RWPE2 (cell line): ENCODE data around the gene IPPK.

Experiments
- ATAC-seq: fragments of 200-7000 bp; cut with Tn5 transposase; 3 replicates; pipeline ENCODE4 v1.9.1; 2021; ENCODE audit warnings: low read depth
- DNase-seq: peaks from one replicate; pipeline ENCODE4 v3.0.0-alpha.2; 2020; ENCODE audit warnings: low spot score
- H3K27ac ChIP-seq: fragments of 450-650 bp; 2 replicates; pipeline ENCODE4 v1.5.1; 2017; ENCODE audit warnings: mild to moderate bottlenecking; ENCODE audit not compliant: poor library complexity, severe bottlenecking
- H3K27me3 ChIP-seq: fragments of 250-450 bp; sonication (Bioruptor Pico); 2 replicates; pipeline ENCODE4 v1.5.1; 2021; ENCODE audit warnings: mild to moderate bottlenecking, moderate library complexity; ENCODE audit not compliant: insufficient read depth, poor library complexity, severe bottlenecking
- H3K36me3 ChIP-seq: fragments of 250-450 bp; sonication (Bioruptor Pico); 2 replicates; pipeline ENCODE4 v1.5.1; 2020; ENCODE audit warnings: low read depth, mild to moderate bottlenecking, moderate library complexity
- H3K4me1 ChIP-seq: fragments of 250-450 bp; sonication (Bioruptor Pico); 2 replicates; pipeline ENCODE4 v1.5.1; 2021; ENCODE audit warnings: mild to moderate bottlenecking, moderate library complexity; ENCODE audit not compliant: insufficient read depth, poor library complexity, severe bottlenecking
- H3K4me3 ChIP-seq: fragments of 250-450 bp; sonication (Bioruptor Pico); 2 replicates; pipeline ENCODE4 v1.5.1; 2021; ENCODE audit warnings: mild to moderate bottlenecking, moderate library complexity; ENCODE audit not compliant: severe bottlenecking
- H3K9me3 ChIP-seq: fragments of 250-450 bp; sonication (Bioruptor Pico); 2 replicates; pipeline ENCODE4 v1.5.1; 2021; ENCODE audit warnings: mild to moderate bottlenecking, moderate library complexity; ENCODE audit not compliant: severe bottlenecking
- TF ChIP-seq, protein P1 (sequence below): fragments of 450-650 bp; IDR thresholded peaks from one replicate; pipeline ENCODE4 v1.5.1; 2017; ENCODE audit warnings: mild to moderate bottlenecking, moderate library complexity; ENCODE audit not compliant: poor library complexity, severe bottlenecking

Gene IPPK

DNA sequence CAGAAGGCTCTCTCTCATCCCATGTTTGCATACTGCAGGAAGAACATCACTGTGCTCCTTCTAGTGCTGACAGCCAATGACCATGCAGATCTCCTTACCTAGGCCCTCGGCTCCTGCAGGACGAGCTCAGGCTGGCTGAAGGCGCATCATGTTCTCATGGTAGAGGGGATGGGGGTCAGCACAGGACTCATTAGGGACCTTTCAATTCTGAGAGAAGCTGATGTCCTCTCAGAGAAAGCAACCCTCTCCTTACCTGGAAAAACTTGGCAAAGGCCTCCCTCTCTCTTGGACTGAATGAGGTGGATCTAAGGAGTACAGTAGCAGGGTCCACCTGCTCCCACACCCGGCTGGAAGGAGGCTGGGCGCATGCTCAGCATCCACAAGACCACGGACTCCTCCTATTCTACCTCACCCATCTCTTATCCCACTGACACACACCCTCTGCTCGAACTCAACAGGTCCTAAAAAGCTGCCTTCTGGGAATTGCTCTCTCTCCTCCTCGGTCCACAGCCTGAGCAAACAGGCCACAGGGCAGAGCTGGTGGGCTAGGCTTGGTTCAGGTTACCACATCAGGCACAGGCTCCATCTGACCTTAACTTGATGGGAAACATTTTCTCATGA lies 2.9 kb downstream of the IPPK start:
- Histone ChIP-seq H3K4me3 (no peak overlapping the region), H3K9me3 (no peaks in the 10 kb centered on the region), H3K27ac (no peak overlapping the region), H3K36me3 (peaks cover 15% of the 10 kb centered on the region; the same call in 1 of the 2 replicates), H3K27me3 (no peaks in the 10 kb centered on the region), H3K4me1 (peaks cover 4% of the 10 kb centered on the region)
- TF ChIP-seq, protein P1, sequence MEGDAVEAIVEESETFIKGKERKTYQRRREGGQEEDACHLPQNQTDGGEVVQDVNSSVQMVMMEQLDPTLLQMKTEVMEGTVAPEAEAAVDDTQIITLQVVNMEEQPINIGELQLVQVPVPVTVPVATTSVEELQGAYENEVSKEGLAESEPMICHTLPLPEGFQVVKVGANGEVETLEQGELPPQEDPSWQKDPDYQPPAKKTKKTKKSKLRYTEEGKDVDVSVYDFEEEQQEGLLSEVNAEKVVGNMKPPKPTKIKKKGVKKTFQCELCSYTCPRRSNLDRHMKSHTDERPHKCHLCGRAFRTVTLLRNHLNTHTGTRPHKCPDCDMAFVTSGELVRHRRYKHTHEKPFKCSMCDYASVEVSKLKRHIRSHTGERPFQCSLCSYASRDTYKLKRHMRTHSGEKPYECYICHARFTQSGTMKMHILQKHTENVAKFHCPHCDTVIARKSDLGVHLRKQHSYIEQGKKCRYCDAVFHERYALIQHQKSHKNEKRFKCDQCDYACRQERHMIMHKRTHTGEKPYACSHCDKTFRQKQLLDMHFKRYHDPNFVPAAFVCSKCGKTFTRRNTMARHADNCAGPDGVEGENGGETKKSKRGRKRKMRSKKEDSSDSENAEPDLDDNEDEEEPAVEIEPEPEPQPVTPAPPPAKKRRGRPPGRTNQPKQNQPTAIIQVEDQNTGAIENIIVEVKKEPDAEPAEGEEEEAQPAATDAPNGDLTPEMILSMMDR, result no peak
- no peak for DNase-seq
- no peak for ATAC-seq

DNA sequence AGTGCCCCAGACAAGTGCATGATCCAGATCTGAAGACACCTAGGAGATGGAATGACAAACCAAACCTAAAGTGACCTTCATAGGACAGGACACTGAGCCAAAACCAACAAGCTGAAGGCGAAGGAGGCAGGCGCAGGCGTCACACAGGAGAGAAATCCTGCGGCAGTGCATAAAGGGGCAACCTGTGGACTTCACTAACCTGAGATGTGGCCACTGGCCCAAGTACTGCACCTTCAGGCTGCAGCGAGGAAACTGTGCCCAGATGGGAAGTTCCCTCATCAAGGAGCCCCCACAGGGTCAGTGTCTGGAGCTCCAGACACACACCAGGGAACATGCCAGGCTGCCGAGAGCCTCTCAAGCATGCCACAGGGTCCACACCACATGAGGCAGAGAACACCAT lies 3.7 kb downstream of the IPPK start:
- peaks cover 2% of the 10 kb centered on the region for H3K4me1 ChIP-seq
- TF ChIP-seq, protein P1, result no peak
- DNase-seq, result no peak
- H3K4me3 ChIP-seq, result no peak overlapping the region
- H3K27me3 ChIP-seq, result no peaks in the 10 kb centered on the region
- ATAC-seq, result no peak
- no peaks in the 10 kb centered on the region for H3K9me3 ChIP-seq
- peaks cover 15% of the 10 kb centered on the region; the same call in 1 of the 2 replicates for H3K36me3 ChIP-seq
- H3K27ac ChIP-seq, result no peak overlapping the region

DNA sequence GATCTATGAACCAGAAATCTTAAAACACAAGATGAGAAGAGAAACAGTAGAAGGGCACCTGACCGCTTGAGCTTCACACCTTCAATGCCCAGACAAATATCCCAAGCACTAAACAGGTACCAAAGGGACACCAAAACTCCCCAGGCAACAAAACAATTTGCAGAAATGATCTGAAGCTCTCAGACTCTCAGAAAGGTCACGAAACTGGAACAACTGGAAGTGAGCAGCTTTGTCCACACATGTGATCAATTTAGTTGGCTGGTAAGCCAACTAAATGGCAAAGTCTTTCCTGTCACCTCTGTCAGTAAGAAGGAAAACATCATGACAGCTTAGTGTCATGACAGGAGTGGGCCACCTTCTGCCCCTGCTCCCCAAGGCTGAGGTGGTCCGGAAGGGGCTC lies 4.1 kb downstream of the IPPK start:
- H3K4me3 ChIP-seq, result no peak overlapping the region
- H3K27me3 ChIP-seq, result no peaks in the 10 kb centered on the region
- DNase-seq, result no peak
- peaks cover 15% of the 10 kb centered on the region; the same call in 1 of the 2 replicates for H3K36me3 ChIP-seq
- no peaks in the 10 kb centered on the region for H3K4me1 ChIP-seq
- TF ChIP-seq, protein P1, result no peak
- ATAC-seq, result no peak
- H3K27ac ChIP-seq, result no peak overlapping the region
- no peaks in the 10 kb centered on the region for H3K9me3 ChIP-seq

DNA sequence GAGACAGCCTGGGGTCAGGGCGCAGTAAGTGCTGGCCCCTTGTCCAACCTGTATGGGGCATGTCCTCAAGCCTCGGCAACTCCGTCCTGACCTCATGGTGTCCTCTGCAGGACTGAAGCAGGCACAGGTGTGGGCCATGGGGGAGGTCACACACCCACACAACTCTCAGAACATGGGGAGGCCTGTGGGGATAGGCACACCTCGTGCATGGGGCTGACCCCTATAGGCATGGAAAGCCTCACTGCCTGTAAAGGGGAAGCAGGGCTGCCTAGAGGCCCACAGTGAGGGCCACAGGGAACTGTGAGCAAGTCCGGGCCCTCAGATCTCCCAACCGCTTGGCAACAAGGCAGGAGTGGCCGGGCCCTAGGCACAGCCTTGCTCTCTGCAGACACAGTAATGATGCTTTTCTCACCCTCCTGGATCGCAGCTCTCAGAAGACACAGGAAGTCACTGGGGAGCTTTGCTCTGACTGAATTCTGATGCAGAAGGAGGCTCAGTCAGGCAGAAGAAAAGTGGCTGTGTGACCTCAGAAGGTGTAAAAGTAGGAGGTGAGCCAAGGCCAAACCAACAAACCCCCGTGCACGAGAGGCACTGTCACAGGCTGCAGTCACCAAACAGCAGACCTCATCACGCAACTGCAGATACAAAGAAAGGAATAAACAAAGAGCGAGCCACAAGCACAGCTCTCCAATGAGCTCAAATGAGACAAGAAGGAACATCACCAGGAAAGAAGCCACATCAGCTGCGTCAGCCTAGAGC lies 5.4 kb downstream of the IPPK start:
- Histone ChIP-seq H3K4me1 (no peaks in the 10 kb centered on the region), H3K4me3 (no peak overlapping the region), H3K27ac (no peak overlapping the region), H3K27me3 (no peaks in the 10 kb centered on the region), H3K9me3 (no peaks in the 10 kb centered on the region), H3K36me3 (peaks cover 15% of the 10 kb centered on the region; the same call in 1 of the 2 replicates)
- ATAC-seq, result no peak
- DNase-seq, result no peak
- TF ChIP-seq, protein P1, result no peak

DNA sequence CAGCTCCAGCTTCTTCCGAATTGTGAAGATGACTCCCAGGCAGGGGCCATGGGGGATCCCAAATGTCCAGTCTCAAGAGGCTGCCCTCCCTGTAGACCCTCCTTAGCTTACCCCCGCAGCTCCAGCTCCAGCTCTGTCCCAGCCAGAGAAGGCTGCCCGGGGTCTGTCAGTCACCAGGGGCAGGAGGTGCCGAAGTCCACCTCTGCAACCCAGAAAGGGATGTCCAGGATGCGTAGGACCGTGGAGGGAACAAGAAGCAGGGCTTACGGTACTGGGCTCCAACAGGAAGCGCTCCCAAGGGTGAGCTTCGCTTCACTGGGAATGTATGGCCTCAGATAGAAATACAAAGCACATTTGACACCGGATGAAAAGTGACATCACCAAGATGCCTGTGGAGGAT lies 6.0 kb downstream of the IPPK start:
- Histone ChIP-seq H3K27ac (no peak overlapping the region), H3K4me1 (no peaks in the 10 kb centered on the region), H3K27me3 (no peaks in the 10 kb centered on the region), H3K36me3 (peaks cover 17% of the 10 kb centered on the region; the same call in 1 of the 2 replicates), H3K4me3 (no peak overlapping the region), H3K9me3 (no peaks in the 10 kb centered on the region)
- DNase-seq (no peak), ATAC-seq (no peak)
- TF ChIP-seq, protein P1, result no peak
